Lung (tissue), 12 donors: ENCODE results near the gene CDH13. TPM values are rescaled to one million over a fixed set of nuclear protein-coding genes. Genes with fewer than 3 reads are reported as not detected.
A peak's percentile ranks its signal among the peaks of the same experiment; 100 is the strongest.

Experiments
- ATAC-seq: fragments of 200-7000 bp; cut with Tn5 transposase; one replicate; pipeline ENCODE4 v1.9.1; 2020; ENCODE audit warnings: moderate number of reproducible peaks; ENCODE audit not compliant: insufficient read depth, low FRiP score
- DNase-seq, 3 donors: peaks; one replicate each; pipeline ENCODE4 v3.0.0-alpha.2; 2013 to 2017
- H3K27ac ChIP-seq, 2 donors: one replicate each; pipeline ENCODE4 v1.5.1; 2013; ENCODE audit warnings: mild to moderate bottlenecking in 2 of 2, moderate library complexity in 2 of 2, control low read depth in 1 of 2, inconsistent platforms in 1 of 2, low read depth in 1 of 2, low read length in 1 of 2
- H3K27me3 ChIP-seq, 3 donors: one replicate each; pipeline ENCODE4 v1.5.1; 2013; ENCODE audit warnings: low read length in 2 of 3; ENCODE audit not compliant: control insufficient read depth in 3 of 3, insufficient read depth in 3 of 3
- H3K36me3 ChIP-seq, 4 donors: one replicate each; pipeline ENCODE4 v1.5.1; 2013; ENCODE audit warnings: low read length in 4 of 4, mild to moderate bottlenecking in 1 of 4, moderate library complexity in 1 of 4; ENCODE audit not compliant: control insufficient read depth in 4 of 4, insufficient read depth in 4 of 4
- H3K4me1 ChIP-seq, 5 donors: one replicate each; pipeline ENCODE4 v1.5.1; 2013; ENCODE audit warnings: low read length in 5 of 5, mild to moderate bottlenecking in 2 of 5, moderate library complexity in 1 of 5; ENCODE audit not compliant: control insufficient read depth in 5 of 5, insufficient read depth in 5 of 5
- H3K4me3 ChIP-seq: one replicate; pipeline ENCODE4 v1.5.1; 2013; ENCODE audit warnings: mild to moderate bottlenecking, control low read depth, moderate library complexity
- H3K9ac ChIP-seq, 2 donors: one replicate each; pipeline ENCODE4 v1.5.1; 2013; ENCODE audit warnings: low read length in 2 of 2, control low read depth in 1 of 2; ENCODE audit not compliant: insufficient read depth in 1 of 2
- H3K9me3 ChIP-seq, 4 donors: one replicate each; pipeline ENCODE4 v1.5.1; 2013; ENCODE audit warnings: low read length in 3 of 4, mild to moderate bottlenecking in 1 of 4, moderate library complexity in 1 of 4; ENCODE audit not compliant: control insufficient read depth in 4 of 4, insufficient read depth in 3 of 4
- CTCF ChIP-seq: IDR thresholded peaks from 2 replicates; pipeline ENCODE4 v1.5.1; 2012; ENCODE audit warnings: mild to moderate bottlenecking; ENCODE audit errors: control extremely low read depth, extremely low read depth
- WGBS, 2 donors: extraction: QIAGEN DNeasy Blood & Tissue Kit; methylation state at CpG; one replicate each; pipeline ENCODE4 v1.1.7; 2013; 5-methylcytosine and 5-hydroxymethylcytosine counted together
- polyA plus RNA-seq, 2 donors: library from polyadenylated mRNA; stranded (reverse); fragments of 200-250 nt; gene quantifications; one replicate each; pipeline ENCODE4 v1.2.1, GENCODE V29; 2013
- total RNA-seq, 2 donors: library from RNA; depleted of rRNA in 1 of 2; stranded (reverse); fragments of >200 nt in 1 of 2; gene quantifications; one replicate each; pipeline ENCODE4 v1.2.1, GENCODE V29; 2014 to 2021
- donor health status: control.
- donor health status: control.
- donor health status: Bipolar disorder and iron deficiency.
- donor health status: healthy.
- donor health status: DM: yes; HTN: yes; CAD: no.

Gene CDH13
- total and polyA plus RNA-seq, 4 donors, result 2.1 to 12.3 (median 7.3) TPM

DNA sequence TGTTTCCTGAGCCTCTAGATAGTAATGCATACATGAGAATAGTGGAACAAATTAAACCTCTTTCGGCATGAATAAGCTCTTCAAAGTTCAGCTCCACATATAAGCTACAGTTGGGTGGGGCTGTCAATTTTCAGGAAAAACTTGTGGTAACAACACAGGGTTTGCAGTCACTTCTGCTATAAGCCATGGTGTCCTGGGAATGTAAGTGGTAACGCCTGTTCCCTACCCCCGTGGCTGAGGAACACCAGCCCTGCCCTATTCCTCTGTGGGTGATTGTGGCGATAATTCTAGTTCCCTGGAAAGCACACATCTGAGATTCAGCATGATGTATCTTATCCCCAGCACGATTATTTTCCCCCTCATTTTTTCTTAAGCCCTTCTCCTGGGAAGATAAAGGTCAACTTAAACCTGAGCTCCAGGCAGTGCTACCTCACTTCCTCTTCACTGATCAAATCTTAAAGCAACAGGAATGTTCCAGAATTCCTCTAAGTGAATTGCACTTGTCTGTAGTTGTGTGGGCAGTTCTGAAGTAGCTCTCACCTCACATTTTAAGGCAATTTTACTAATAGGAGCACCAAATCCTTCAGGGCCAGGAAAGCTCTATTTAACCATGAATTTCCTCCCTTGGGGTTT lies 680.3 kb downstream of the CDH13 start:
- Histone ChIP-seq H3K27ac (no peak overlapping the region), H3K4me1 (peaks cover 0 to 8% (median 0%) of the 10 kb centered on the region in 5 donors)
- no peak for ATAC-seq

DNA sequence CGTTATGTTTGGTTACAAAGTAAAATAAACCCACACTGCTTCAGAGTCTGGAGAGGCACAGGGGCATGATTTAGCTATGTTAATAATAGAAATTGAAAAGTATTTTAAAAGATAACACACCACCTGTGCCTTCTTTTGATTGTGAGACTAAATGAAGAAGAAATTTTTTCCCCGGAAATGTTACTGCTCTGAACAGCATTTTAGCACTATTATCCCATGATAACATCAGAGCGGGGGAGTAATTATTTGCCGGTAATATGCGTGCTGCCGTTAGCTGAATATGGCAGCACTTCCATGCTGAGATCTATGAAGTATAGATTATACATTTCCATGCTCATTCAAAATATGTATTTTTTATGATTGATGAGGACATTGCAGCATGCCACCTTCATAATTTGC lies 680.8 kb downstream of the CDH13 start:
- H3K9ac ChIP-seq, result no peak overlapping the region
- ATAC-seq, result no peak
- WGBS, 2 donors, result 73 to 78% methylated on average over 6 of the region's 6 CpGs
- peaks cover 0 to 8% (median 0%) of the 10 kb centered on the region in 5 donors for H3K4me1 ChIP-seq
- no peaks in the 10 kb centered on the region for H3K27me3 ChIP-seq
- no peaks in the 10 kb centered on the region for H3K9me3 ChIP-seq
- H3K27ac ChIP-seq, result no peak overlapping the region
- no peak overlapping the region for H3K4me3 ChIP-seq
- no peak for DNase-seq
- no peaks in the 10 kb centered on the region for H3K36me3 ChIP-seq
- TF ChIP-seq CTCF, result no peak

More for the DNA sequence above, 680.3 kb downstream of the CDH13 start:
- H3K9ac ChIP-seq, result no peak overlapping the region
- no peak for TF ChIP-seq CTCF
- no peaks in the 10 kb centered on the region for H3K27me3 ChIP-seq
- no peak overlapping the region for H3K4me3 ChIP-seq
- WGBS, 2 donors, result 52 to 54% methylated on average over 5 of the region's 5 CpGs
- no peaks in the 10 kb centered on the region for H3K9me3 ChIP-seq
- H3K36me3 ChIP-seq, result no peaks in the 10 kb centered on the region
- DNase-seq, result peak in 2 of 3 donors; percentile 15 to 19

DNA sequence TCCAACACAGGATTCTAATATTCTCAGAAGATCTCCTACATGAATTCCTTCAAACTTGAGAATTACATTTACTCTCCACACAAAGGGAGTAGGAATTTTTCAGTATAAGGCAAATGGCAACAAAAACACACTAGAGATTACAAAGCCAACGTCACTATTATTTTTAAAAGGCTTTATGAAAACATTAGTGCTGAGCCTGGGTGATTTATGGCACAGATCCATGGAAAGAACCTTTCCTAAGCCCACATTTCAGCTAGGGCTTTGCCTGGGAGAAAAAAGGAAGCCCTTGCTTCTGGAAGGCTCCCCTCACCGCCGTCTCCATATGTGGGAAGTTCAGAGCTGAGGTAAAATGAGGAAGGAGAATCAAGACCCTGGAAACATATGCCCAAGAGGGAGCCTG lies 681.6 kb downstream of the CDH13 start:
- Histone ChIP-seq H3K4me1 (peaks cover 0 to 8% (median 0%) of the 10 kb centered on the region in 5 donors), H3K9me3 (no peaks in the 10 kb centered on the region), H3K4me3 (no peak overlapping the region), H3K36me3 (no peaks in the 10 kb centered on the region), H3K27ac (no peak overlapping the region), H3K9ac (no peak overlapping the region), H3K27me3 (no peaks in the 10 kb centered on the region)
- ATAC-seq (no peak), DNase-seq (no peak)
- TF ChIP-seq CTCF, result no peak
- WGBS, 2 donors, result 36 to 44% methylated on average over 3 of the region's 3 CpGs

DNA sequence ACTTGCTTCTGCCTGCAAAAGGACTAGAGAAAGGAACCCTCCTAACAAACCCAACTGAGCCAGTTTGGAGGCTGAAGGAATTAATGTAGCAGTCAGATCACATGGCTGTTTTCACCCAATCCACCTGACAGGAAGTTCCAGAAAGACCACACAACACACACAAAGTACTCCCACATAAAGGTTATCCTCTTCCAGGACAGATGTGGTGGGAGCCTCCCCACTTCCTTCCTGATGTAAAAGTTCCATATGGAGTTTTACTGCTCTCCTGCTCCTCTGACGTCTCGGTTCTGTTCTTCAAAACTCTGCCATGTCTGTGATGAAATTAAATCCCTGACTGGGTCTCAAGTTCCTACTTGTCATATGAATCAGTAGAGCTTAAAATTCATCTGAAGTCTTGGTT lies 684.0 kb downstream of the CDH13 start:
- 62 to 70% methylated on average over 2 of the region's 2 CpGs for WGBS, 2 donors
- no peak overlapping the region for H3K9ac ChIP-seq
- no peak for TF ChIP-seq CTCF
- H3K4me3 ChIP-seq, result no peak overlapping the region
- H3K27ac ChIP-seq, result no peak overlapping the region
- DNase-seq, result no peak
- ATAC-seq, result no peak
- H3K9me3 ChIP-seq, result no peaks in the 10 kb centered on the region
- H3K36me3 ChIP-seq, result no peaks in the 10 kb centered on the region
- peaks cover 0 to 12% (median 0%) of the 10 kb centered on the region in 5 donors for H3K4me1 ChIP-seq
- H3K27me3 ChIP-seq, result no peaks in the 10 kb centered on the region
